T-helper 2 cell (primary cell): ENCODE data around the gene C22orf31.

ENCODE experiments used
- DNase-seq, 5 experiments: peaks; one replicate each; pipeline versions ENCODE4 v3.0.0 to v3.0.0-alpha.2; 2012 to 2022

Gene C22orf31

DNA sequence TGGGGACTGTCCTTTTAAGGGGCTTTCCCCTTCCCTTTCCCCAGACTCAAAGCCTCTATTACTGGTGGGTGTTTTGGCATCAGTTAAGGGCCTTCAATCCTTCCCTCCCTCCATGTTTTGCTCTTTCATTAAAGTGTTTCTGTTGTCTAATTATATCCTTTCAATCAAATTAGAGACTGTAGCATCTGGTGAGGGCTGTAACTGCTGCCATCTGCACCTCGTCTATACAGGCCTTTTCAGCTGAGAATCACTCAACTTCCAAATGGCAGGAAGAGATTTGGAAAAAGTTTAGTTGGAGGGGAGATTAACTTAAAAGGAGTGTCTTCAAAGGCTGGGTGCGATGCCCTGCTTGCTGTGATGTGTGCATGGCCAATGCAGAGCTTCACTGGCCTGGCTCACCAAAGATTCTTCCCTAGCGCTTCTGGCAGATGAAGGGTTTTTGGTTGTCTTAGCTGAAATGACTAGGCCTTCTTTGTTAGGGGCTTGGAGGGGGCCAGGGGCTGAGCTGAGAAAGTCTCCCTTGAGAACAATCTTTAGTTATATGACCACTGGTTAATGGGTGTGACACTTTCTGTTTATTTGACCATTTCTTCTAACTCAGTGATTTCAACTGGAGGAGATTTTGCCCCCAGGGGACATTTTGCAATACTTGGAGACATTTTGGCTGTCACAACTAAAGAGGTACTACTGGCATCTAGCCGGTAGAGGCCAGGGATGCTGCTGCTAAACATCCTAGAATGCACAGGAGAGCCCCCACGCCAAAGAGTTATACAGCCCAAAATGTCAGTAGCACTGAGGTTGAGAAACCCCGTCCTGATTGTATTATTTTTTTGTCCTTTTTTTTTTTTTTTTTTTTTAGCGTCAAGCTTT, 18.7 kb upstream of the C22orf31 start:
- no peak for DNase-seq

DNA sequence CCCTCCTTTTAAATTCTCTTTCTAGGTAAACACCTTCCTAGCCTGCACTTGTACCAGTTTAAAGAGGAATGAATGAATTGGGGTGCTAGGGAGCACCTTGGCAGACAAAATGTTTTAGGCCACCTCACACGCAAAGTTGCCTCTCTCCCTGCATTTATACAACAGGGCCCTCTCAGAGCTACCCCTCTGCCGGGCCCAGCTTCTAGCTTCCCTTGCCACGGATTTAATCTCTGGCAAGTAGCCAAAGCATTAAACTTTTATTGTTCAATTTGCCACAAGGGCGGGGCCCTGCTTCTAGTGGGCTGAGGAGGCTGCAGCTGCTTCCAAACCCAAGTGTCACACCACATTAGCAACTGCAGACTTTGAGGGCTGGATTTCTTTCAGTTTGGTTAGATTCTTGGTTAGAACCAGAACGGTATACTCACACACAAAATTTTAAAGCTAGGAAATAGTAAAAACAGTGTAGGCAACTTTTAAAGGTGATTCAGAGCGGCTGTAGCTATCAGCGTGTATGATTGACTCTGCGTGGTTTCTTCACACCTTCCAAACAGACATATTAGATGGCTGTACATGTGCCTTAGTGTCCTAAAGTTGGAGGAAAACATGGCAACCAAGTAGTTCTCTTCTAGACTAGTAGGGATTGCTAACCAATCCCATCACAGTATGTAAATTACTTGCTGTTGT, 17.7 kb upstream of the C22orf31 start:
- DNase-seq: peak in 1 of 5 experiments; percentile 23

DNA sequence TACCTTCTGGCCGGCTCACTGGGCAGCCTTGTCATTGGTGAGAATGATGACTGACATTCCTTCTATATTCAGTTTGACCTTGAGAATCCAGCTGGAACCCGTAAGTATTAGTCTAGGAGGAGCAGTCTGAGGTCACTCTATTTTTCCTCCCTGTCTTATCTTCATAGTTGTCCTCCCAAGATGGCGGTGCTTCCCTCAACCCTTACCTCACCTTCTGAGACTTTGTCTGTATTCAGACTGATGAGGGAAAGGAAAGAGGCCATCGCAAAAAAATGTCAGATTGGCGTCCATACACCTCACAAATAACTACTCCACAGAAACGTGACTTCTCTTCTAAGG, 17.2 kb upstream of the C22orf31 start:
- no peak for DNase-seq

DNA sequence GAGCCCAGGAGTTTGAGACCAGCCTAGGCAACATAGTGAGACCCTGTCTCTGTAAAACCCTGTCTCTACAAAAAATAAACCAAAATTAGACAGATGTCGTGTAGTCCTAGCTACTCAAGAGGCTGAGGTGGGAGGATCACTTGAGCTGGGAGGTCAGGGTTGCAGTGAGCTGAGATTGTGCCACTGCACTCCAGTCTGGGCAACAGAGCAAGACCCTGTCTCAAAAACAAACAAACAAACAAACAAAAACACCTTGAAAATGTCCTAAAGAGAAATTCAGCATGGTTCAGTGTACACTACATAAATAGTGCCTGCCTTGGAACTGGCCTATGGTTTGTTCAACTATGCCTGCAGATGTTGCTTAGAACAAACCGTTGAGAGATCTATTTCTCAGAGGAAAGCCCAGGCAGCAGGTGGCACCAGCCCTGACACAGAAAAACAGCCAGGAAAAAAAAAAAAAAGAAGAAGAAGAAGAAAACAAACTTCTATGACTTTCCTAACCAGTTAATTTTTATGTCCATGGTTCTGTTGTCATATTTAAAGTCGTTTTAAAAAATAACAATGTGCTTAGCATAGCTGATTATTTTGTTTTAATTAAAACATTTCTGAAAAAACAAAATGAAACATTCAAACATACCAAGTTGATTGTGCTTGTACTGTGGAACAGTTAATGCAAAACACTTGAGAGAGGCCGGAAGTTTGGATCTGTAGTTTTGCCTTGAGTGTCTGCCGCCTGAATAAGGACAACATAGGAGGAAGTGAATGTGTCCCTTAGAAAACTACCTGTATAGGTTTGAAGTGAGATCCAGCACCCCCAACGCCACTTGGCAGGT, 16.6 kb upstream of the C22orf31 start:
- DNase-seq: no peak

DNA sequence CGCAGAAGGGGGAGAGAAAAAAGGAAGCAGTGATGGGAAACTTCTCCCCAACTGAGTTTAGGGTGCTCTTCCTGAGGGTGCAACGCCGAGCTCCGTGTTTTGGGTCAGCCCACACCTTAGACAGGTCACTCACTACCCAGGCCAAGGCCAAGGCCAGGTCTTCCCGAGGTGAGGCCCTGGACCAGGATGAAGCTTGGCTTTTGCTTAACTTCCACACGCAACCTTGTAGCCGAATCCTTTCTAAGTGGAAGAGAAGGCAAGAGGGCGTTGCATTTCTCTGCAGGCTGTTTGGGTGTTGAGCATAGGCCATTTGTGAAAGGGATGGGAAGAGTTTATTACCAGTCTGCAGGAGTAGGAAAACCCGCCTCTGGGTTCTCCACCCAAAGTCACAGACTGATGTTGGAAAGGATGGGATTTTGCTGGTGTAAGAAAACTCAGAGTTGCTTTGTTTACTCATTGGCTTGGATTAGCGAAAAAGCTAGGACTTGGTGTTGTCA, 12.7 kb upstream of the C22orf31 start:
- no peak for DNase-seq

DNA sequence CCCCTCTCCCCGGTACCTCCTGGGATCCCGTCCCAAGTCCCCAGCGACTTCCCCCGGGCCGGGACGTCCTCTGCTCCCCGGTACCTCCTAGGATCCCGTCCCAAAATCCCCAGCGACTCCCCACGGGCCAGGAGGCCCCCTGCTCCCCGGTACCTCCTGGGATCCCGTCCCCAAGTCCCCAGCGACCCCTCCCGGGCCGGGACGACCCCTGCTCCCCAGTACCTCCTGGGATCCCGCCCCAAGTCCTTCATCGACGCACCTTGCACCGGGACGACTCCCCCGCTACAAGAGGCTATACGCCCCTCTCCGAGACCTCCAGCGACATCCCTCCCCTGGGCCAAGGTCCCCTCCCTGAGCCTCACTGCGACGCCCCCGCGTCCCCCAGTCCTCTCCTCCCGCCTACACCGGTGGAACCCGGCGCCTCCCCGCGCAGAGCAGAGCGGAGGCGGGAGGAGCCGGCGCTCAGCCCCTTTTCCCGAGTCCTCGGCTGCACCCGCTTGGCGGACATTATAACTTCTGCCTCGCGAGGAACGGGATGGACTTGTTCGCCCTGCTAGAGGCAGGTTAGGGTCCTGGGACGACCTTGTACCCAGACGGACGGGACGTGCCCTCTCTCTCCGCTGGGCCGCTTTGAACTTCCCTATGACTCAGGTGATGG, 12.1 kb upstream of the C22orf31 start:
- no peak for DNase-seq

DNA sequence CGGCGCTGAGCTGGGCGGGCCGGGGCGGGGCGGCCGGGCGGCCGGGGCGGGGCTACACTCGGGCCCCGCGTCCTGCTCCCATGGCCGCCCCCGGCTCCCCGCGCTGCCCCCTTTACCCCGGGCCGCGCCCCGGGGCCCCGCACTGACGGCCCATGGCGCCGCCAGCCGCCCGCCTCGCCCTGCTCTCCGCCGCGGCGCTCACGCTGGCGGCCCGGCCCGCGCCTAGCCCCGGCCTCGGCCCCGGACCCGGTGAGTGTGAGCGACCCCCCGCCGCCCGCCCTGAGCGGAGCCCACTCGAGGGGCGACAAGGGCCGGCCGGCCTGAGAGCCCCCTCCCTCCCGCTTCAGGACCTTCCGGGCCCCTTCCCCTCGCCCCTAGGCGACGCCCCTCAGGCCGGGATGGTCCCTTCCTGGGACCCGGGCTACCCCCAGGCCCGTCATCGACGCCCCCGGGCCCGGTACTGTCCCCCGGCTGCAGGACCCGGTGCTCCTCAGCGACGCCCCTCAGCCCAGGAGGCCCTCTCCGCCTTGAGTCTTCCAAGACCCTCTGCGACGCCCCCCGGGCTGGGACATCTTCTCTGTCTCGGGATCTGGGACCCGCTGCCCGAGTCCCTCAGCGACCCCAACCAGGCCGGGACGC, 11.5 kb upstream of the C22orf31 start, which contains the start of gene KREMEN1:
KREMEN1 (plus strand) TSS at position 57 of the 639 bp plus-strand sequence; CDS start at position 153, 96 bp downstream.
- DNase-seq: no peak

DNA sequence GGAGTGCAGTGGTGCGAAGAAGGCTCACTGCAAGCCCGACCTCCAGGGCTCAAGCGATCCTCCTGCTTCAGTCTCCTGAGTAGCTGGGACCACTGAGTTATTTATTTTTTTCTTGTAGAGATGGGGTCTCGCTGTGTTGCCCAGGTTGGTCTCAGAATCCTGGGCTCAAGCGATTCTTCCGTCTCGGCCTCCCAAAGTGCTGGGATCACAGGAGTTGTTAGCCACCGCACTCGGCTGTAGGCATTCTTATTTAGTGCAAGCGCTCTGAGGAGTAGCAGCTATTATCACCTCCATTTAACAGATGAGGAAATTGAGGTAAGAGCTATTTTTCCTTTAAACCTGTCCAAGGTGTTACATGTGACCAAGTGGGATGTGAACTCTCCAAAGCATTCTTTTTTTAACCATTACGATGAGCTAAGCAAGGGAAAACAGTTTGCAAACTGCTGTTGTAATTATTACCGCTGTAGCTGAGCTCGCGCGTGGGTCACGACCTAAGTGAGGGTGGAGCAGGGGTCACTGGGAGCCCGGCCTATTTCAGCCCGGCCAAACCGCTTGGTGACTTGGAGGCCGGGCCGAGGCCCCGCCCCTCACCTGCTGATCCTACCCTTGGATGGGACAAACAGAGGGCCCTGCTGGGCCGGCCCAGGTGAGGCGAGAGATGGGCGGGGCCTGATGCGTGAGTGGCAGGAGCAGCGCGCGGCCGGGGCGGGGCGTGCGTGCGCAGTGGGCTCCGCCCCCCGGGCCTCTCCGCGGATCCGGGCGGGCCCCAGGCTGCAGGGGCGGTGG, 10.8 kb upstream of the C22orf31 start:
- DNase-seq: peak; percentile 69 to 86 (median 73)

DNA sequence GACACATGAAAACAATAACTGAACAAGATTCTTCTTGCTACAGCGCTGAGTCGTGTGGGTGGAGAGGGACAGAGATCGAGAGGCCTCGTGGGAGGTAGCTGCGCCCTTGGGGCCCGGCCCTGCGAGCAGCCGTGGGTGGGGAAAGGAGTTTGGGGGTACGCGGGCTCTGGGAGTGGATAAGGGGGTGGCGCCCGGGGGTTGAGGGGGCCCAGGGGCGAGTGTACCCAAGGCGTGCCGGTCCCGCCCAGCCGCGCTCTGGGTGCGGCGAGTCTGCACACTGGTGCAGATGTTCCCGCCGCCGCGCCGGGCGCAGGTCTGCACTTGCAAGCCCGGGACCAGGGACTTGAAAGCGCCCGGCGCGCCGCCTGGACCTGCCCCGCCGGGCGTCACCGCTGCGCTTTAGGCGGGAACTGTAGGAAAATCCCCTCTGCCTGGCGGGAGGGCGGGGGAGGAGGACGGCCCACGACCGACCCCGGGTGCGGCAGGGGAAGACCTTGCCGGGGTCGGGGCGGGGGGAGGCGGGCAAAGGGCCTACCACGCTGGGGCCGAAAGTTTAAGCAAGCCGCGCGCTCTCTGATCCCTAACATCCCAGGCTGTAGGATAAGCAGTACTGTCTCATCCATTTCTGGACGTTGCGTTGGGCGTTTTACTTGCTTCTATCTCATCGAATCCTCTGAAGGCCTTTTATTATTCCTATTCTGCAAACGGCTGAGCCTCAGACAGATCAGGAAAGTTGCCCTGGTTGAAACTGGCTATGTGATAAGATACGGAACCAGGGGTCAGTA, 9.8 kb upstream of the C22orf31 start:
- peak in 2 of 5 experiments; percentile 13 to 41 for DNase-seq

DNA sequence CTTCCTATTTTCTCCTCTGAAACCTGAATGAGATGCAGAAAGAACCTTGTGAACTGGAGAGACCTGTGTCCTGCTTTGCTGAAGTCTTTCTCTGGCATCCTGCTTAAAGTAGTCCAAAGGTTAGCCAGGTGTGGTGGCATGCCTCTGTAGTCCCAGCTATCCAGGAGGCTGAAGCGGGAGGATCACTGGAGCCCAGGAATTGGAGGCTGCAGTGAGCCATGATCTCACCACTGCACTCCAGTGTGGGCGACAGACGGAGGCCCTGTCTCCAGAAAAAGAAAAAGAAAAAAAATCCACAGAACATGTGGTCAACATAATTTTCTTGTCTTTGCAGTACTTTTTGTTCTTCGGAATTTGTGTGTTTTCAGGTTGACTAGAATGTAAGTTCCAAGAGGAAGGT, 8.9 kb upstream of the C22orf31 start:
- DNase-seq: no peak

DNA sequence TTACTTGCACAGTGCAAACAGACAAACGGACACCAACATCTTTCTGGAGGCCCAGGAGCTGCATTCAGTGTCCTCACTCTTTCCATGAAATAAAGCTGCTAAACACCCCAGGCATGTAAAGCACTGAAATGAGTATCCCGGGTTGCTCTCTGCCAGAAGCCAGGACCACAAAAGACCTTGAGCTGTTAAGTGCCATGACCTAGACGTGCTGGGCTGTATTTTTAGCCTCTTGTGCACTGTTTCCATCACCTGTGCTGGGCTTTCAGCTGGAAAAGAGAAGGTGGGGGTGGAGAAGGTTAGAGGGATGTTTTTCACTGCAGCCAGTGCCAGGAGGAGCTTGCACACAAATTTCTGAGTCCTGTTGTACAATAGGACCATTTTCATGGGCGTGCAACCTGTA, 7.8 kb upstream of the C22orf31 start:
- no peak for DNase-seq

DNA sequence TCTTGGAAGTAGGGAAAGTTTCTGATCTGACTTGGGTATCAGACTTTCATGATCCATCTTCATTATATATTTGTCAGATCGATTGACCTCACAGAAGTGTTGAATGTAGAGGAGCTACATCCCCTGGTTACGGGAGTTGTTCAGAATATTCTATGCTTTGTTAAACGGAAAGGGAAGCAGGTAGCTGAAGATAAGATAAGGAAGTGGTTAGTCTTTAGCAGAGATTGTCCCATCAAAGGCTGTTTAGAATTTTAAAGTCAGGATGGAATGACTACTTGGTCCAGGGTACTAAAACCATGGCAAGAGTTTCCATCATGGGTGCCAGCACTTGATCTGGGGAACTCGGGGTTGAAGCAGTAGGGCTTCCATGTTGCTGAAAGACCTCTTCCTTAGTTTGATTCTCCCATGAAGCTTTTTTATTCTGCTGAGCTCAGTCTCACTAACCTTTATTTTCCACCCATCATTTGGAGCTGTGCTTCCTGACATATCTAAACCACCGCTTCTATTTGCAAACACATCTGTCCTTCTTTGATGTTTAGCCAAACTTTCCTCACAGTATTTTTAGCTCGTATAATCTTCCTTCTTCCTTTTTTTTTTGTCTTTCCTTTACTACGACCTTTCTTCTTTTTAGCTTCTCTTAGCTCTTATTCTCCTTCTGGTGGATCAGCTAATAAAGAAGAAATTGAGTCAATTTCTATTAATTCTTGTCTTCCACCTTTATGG, 4.0 kb upstream of the C22orf31 start:
- DNase-seq: peak in 1 of 5 experiments; percentile 39

DNA sequence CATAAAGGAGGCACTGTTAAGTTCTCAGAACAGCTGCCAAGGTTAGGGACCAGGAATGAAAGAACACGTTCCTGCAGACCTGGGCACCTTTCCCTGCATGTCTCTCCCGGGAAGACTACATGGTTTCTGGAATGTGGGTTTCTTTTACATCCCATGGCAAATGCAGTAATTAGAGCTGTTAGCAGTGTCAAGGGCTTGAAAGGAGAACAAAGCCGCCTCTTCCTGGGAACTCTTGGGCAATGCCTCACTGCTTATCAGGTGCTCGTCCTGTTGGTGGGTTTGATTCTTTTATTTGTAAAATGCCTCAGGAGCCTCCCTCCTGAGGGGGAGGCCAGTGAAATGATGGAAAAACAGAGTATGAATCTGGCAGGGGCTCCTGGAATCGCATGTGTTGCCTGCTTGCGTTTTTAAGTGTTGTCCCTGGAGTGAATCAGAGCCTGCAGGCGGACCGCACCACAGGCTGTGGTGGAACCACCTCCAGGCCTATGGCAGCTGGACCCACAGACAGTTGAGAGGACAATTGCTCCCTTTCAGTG, 723 bp upstream of the C22orf31 start:
- DNase-seq: no peak

DNA sequence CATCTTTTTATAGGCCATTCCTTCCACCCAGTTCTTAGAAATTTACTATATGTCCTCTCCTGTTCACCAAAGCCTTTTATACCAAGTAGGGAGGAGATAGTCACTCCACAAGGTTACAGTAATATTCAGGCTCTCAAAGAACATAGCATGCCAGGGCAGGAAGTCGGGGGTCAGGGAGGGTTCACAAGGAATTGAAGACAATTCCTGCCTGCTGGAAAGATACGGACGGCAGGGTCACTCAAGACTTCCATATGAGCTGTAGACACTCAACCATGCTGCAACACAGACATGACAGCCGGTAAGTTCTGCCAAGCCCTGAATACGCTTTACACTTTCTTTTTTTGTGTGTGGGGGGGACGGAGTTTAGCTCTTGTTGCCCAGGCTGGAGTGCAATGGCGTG, 700 bp downstream of the C22orf31 start:
- DNase-seq: no peak

DNA sequence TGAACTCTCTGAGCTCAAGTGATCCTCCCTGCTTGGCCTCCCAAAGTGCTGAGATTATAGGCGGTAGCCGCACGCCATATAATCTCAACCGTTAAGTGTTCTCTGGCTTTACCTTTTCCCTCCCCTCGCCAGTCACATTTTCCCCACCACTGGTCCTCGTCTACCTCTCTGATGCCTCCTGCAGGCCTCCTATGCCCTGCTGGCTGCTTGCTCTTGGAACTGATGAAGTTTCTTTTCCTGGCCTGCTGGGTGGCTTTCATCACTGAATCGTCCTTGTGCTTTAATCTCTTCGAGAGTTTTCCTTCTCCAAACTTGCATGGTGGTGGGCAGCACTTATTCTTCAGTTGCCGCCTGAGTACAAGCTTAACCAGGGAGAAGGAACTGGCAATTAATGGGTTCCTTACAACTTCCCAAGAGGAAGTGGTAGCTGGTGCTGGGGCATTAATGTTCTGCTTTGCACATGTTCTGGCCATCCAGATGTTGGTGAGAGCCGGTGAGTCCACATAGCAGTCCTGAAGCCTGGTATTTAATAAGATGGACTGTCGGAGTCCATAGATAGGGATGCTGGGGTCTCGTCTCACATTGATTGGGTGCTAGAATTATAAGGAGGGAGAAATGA, 1.3 kb downstream of the C22orf31 start:
- no peak for DNase-seq

DNA sequence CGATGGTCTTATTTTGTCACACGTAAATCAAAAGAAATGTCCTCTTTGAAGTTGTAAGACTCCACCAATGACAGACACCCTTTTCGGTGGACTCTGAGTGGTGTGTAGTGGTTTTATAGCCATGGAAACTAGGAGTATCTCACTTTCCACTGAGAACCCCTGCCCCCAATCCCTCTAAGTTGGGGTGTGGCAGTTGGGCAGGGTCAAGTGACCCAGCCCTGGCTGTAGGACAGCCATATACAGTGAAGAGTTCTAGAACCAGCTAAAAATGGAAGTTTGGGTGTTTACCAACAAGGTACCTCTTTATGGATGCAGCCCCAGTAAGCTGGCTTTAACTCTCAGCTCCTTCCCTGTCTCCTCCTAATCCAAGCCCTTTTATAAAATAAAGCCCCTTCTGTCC, 5.2 kb downstream of the C22orf31 start:
- no peak for DNase-seq

DNA sequence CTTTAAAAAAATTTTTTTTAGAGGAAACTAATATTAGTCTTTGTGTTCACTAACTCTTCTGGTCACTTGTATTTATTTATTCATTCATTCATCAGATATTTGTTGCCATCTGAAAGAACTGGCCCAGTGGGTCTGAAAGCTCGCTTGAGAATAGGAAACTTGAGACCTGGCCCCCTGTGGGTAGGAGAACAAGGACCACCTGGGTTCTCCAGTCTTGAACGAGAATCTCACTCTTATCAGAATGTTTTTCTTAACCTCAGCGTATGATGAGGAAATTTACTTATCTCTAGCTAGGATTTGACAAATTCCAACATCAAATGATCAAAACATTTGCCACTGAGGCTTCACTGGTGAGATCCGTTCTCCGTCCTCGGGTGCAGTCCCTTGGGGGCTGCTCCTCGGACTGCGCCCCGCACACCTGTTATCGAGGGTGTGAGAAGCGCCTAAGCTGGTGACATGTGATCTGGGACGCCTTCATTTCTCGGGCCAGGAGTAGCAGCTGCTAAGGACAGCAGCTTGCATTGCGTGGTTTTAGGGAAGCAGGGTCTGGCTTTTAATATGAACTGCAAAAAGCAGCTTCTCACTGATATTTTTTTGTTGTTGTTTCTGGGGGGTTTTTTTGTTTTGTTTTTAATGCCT, 6.3 kb downstream of the C22orf31 start:
- no peak for DNase-seq

DNA sequence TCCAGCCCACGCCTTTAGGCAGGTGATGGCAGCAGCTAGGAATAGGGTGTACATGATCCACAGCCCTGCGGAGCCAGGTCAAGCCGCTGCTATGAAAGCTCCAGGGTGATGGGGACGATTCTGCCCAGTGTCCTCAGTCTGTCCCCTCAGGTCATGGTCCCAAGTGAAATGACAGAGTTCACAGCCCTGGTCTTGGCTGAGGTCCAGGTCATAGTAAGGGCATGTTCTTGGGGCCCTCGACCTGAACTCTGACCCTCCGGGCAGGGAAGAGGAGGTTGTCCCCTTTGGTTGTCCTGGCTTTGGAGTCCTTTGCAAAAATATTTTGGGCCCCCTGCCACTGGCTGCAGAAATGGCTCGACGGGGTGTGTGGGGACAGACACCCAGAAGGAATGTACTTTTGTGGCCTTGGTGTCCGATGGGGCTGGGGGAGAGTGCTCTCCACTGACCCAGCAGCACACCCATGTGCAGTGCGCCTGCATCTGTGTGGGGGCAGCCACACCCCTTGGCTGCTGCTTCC, 7.3 kb downstream of the C22orf31 start:
- no peak for DNase-seq
